ENCODE measurements around the gene FAM53B. TPM values are rescaled to one million over a fixed set of nuclear protein-coding genes. Genes with fewer than 3 reads are reported as not detected.

Gene FAM53B
- total RNA-seq, 2 donors from 2014 or later = 68.5 to 69.2 TPM

DNA sequence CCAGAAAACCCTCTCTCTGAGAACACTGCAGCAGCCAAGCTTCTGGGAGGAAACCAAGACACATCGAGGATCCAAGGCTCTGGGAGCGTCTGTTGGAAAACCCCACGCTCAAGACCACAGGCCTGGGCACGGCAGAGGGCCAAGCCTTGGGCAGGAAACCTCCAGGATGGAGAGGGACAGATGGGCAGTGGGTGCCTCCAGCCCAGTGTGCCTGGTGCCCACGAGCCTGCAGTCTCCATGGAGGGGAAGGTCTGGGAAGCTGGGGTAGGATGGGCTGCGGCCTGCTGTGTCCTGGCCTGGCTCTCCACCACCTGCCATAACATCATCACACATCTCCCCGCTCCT lies 96.1 kb downstream of the FAM53B start:
- no peaks in the 10 kb centered on the region for H3K36me3 Mint-ChIP-seq (ENCODE audit: low read depth)
- H3K27me3 Mint-ChIP-seq = no peaks in the 10 kb centered on the region
- H3K4me3 Mint-ChIP-seq = peak overlapping the region; percentile 81
- ATAC-seq (no peak), DNase-seq (no peak)
- peak overlapping the region; percentile 97 for H3K27ac Mint-ChIP-seq
- H3K9me3 ChIP-seq (ENCODE audit: control insufficient read depth, low read length, poor library complexity, severe bottlenecking) = no peaks in the 10 kb centered on the region
- H3K4me1 Mint-ChIP-seq = peaks cover 70% of the 10 kb centered on the region

DNA sequence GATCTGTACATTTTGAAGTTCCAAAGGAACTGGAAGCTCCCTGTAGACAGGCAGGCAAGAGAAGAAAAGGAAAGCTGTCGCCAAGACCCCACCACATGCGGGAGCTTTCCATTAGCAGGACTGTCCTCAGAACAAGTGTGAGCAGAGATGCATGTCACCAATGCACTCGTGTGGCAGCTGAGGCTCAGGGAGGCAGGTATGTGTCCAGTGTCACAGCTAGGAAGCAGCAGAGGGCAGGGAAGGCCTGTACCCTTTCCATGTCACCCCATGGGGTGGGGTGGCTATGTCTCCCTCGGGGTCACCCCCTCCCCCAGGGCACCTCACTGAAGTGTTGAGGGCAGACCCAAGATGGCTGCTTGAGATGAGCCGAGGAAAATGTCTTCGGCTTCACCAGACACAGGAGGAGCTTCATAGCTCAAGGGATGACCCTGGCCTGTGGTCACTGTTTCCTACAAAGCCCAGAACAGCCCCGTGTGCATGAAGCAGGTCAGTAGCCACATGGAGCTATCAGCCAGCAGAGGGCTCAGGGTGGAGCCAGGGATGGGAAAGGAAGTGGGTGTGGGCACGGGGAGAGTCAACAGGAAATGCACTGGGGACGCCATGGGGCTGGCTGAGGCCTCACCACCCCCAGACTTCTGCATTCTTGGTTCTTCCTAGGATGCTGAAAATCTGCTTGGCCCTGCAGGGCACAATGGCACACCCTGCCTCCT lies 96.6 kb downstream of the FAM53B start:
- peak; percentile 40 to 65 (median 44) for DNase-seq
- peak overlapping the region; percentile 97 for H3K27ac Mint-ChIP-seq
- no peaks in the 10 kb centered on the region for H3K27me3 Mint-ChIP-seq
- peak; percentile 73 for ATAC-seq
- H3K9me3 ChIP-seq (ENCODE audit: control insufficient read depth, low read length, poor library complexity, severe bottlenecking) = no peaks in the 10 kb centered on the region
- peak overlapping the region; percentile 81 for H3K4me3 Mint-ChIP-seq
- no peaks in the 10 kb centered on the region for H3K36me3 Mint-ChIP-seq (ENCODE audit: low read depth)
- H3K4me1 Mint-ChIP-seq = peaks cover 72% of the 10 kb centered on the region

DNA sequence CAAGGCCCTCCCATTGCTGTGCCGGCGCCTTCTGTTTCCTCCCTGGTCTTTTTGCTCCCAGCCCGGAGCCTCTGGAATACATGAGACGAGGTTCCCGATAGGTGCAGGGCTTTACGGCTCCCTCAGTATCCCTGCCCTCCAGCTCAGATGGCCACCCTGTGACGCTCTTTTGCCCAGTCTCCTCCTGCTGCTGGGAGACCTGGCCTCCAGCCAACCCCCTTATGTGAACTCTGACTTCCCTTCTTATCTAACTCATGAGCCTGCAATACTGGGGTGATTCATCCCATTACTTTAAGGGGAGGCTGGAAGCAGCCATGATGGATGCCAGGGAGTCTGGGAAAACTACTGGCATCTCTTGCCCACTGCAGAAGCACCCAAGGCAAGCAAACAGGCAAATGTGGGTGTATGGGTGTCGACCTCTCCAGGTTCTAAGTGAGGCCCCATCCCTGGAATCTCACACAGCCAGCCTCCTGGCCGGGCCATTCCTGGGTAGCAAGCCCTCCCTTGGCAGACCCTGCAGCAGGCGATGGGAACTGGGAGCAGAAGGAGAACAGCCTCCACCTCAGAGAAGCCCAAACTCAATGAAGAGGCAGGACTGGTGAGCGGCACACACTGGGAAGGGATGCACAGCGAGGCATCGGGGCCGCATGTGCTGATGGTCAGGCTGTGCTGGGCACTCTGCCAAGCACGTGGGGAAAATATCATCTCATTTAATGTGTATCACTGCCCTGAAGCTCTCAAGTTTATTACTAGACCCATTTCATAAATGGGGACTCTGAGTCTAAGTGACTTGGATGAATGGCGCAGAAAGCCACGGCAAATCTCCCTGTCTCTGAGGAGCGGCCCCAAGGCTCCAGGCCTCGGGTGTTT lies 97.5 kb downstream of the FAM53B start:
- Mint-ChIP-seq H3K27me3 (no peaks in the 10 kb centered on the region), H3K27ac (peak overlapping the region; percentile 97), H3K4me3 (peak overlapping the region; percentile 81), H3K36me3 (ENCODE audit: low read depth) (no peaks in the 10 kb centered on the region), H3K4me1 (peaks cover 65% of the 10 kb centered on the region)
- DNase-seq (no peak), ATAC-seq (no peak)
- H3K9me3 ChIP-seq (ENCODE audit: control insufficient read depth, low read length, poor library complexity, severe bottlenecking) = no peaks in the 10 kb centered on the region

DNA sequence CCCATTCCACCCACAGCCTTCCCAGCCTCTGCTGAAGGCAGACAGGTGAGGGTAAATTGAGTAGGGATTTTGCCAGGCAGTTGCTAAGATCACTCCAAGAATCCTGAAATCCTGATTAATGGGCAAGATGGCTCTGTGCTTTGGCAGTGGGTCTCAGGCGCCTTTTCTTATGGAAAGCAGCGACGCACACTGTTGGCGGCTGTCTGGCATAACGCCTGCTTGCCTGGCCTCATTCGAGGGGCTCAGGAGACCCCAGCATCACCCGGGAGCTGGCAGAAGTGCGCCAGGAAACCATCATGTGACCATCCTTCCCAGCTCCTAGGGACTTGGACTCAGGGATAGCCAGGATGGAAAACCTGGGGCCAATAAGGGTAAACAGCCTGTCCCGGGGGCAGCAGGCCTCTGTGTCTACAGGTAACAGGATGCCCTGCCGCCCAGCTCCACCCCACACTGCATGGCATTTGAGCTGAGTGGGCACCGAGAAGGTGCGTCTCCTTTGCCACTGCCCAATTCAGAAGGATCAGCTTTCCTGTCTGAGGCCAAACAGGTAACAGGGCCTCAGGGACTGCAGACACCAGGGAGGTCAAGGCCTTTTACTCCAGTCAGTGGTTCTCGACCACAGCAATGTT lies 98.6 kb downstream of the FAM53B start:
- ATAC-seq (no peak), DNase-seq (no peak)
- no peaks in the 10 kb centered on the region for H3K27me3 Mint-ChIP-seq
- H3K27ac Mint-ChIP-seq = peak overlapping the region; percentile 97
- H3K4me3 Mint-ChIP-seq = peak overlapping the region; percentile 59
- no peaks in the 10 kb centered on the region for H3K9me3 ChIP-seq (ENCODE audit: control insufficient read depth, low read length, poor library complexity, severe bottlenecking)
- peaks cover 67% of the 10 kb centered on the region for H3K4me1 Mint-ChIP-seq
- H3K36me3 Mint-ChIP-seq (ENCODE audit: low read depth) = no peaks in the 10 kb centered on the region

DNA sequence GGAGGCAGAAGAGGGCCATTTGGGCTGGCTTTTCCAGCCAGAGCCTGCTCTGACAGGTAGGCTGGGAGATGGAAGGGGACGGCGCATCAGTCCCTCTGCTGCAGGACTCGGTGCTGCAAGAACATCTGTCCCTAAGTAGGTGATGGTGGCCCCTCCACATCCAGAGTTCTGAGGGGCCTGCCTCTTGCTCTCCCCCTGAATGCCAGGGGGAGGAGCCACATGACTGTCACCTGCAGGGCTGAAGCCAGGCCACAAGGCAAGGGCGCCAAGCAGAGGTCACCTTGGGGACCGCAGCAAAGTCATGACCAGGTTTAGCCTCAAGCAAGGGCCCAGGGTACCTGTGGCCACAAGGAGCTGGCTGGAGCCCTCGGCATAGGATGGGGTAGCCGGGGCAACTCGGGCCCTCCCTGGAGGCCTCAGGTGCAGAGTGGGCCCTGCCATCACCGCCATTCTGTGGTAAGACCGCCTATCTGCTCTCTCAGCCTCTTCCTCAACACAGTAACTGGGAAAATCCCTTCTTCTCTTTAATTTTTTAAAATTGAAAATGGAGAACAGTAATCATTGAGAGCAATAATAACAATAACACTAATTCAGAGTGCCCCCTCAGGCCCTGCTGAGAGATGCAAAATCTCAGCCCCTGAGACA lies 99.3 kb downstream of the FAM53B start:
- ATAC-seq = no peak
- Mint-ChIP-seq H3K4me3 (no peak overlapping the region), H3K27ac (peak overlapping the region; percentile 97), H3K4me1 (peaks cover 66% of the 10 kb centered on the region), H3K36me3 (ENCODE audit: low read depth) (no peaks in the 10 kb centered on the region), H3K27me3 (no peaks in the 10 kb centered on the region)
- H3K9me3 ChIP-seq (ENCODE audit: control insufficient read depth, low read length, poor library complexity, severe bottlenecking) = no peaks in the 10 kb centered on the region
- DNase-seq = no peak

- Mint-ChIP-seq H3K27ac (peak overlapping the region; percentile 97), H3K27me3 (no peaks in the 10 kb centered on the region), H3K4me3 (no peak overlapping the region), H3K4me1 (peaks cover 65% of the 10 kb centered on the region), H3K36me3 (ENCODE audit: low read depth) (no peaks in the 10 kb centered on the region)
- DNase-seq (no peak), ATAC-seq (no peak)
- no peaks in the 10 kb centered on the region for H3K9me3 ChIP-seq (ENCODE audit: control insufficient read depth, low read length, poor library complexity, severe bottlenecking)
Observed at GRCh38 chr10:124644236-124644635, 99.9 kb downstream of the FAM53B start.

DNA sequence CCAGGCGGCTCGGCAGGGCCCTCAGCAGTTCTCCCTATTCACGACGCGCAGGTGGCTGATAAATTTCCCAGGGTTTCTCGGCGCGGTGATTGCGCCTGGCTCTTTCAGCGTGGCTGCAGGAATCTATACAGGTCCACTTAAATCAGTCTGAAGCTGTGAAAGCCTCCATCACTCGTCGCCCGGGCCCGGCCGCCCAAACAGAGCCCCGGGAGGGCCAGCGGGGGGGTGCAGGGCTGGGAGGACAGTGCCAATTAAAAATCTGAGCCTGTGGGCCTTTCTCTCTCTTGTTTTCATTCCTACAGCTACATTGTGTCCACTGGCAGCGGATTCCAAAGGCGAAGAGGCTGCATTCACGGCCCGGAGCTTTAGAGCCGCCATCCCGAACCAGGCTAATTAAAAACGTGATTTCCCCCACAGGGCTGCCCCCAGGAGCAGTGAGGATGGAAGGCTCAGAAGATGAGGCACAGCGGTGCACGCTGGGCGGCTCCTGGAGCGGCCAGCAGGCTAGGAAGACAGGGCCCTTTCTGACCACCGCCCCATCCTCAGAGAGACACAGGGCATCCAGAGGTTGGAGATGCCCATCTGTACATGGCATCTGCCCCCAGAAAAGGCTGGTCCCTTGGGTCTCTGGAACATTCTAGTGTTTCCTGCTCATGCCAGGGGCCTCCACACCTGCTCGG lies 100.7 kb downstream of the FAM53B start:
- no peak for ATAC-seq
- no peaks in the 10 kb centered on the region for H3K27me3 Mint-ChIP-seq
- peak overlapping the region; percentile 61 for H3K4me3 Mint-ChIP-seq
- DNase-seq = no peak
- H3K36me3 Mint-ChIP-seq (ENCODE audit: low read depth) = no peaks in the 10 kb centered on the region
- H3K9me3 ChIP-seq (ENCODE audit: control insufficient read depth, low read length, poor library complexity, severe bottlenecking) = no peaks in the 10 kb centered on the region
- H3K27ac Mint-ChIP-seq = peak overlapping the region; percentile 97
- peaks cover 57% of the 10 kb centered on the region for H3K4me1 Mint-ChIP-seq

DNA sequence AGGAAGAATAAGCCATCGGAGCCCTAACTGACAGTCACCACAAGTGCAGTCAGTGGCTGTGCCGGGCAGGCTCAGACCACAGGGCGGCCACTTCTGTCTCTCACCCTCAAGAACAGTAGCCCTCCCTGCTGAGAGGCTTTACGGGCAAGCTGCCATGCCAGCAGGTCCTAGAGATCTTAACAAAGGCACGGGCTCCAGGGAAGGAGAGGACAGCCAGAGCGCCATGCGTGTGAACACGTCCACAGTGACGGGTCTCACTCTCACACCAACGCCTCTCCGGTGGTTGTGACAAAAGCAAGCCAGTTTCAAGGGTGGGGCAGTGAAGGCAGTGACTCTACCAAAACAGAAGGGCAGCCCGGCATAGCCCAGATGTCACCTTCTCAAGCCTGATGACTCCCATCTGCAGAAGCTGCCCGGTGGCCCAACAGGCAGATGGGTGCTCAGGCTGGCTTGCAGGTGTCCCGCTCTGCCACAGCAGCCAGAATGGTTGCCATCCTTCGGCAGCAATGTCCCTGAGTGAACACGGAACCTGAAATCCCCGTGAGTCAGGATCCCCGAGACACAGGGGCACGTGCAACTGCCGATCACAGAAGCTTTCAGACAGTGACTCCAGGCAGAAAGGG lies 102.0 kb downstream of the FAM53B start:
- Mint-ChIP-seq H3K27ac (peak overlapping the region; percentile 97), H3K4me3 (peak overlapping the region; percentile 83), H3K27me3 (no peaks in the 10 kb centered on the region), H3K36me3 (ENCODE audit: low read depth) (no peaks in the 10 kb centered on the region), H3K4me1 (peaks cover 56% of the 10 kb centered on the region)
- ATAC-seq = no peak
- H3K9me3 ChIP-seq (ENCODE audit: control insufficient read depth, low read length, poor library complexity, severe bottlenecking) = no peaks in the 10 kb centered on the region
- no peak for DNase-seq

- Mint-ChIP-seq H3K36me3 (ENCODE audit: low read depth) (no peaks in the 10 kb centered on the region), H3K27me3 (no peaks in the 10 kb centered on the region), H3K27ac (peak overlapping the region; percentile 97), H3K4me1 (peaks cover 56% of the 10 kb centered on the region), H3K4me3 (peak overlapping the region; percentile 83)
- no peak for DNase-seq
- no peaks in the 10 kb centered on the region for H3K9me3 ChIP-seq (ENCODE audit: control insufficient read depth, low read length, poor library complexity, severe bottlenecking)
- peak; percentile 75 for ATAC-seq
Observed at GRCh38 chr10:124641282-124642087, 102.7 kb downstream of the FAM53B start.

DNA sequence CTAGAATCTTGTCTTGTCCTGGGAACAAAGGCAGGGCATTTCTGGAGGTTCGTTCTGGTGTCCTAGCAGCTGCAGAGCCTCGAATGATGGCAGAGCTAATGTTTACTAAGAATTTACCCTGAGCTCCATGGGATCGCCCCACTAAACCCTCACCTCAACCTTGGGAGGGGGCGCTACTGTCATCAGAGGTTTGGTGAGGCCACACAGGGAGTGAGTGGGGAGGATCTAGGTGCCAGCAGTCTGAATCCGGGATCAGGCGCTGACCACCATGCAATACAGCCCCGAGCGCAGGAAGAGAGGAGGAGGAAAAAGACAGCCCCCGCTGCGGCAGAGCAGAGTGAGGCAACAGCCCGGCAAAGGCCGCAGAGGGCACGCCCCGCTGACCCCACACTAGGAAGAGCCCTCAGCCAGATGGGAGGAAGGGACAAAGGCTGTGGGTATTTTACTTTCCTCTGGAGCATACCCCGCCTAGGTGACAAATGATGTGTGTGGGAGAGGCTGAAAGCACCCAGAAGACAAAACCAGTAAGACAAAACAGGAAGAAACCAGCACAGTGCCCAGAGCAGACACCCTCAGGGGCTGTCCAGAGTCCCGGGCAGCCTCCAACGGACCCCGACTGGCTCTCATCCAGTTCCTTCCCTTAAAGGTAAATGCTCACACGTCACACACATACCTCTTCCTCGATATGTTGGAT lies 103.5 kb downstream of the FAM53B start:
- peak overlapping the region; percentile 83 for H3K4me3 Mint-ChIP-seq

DNA sequence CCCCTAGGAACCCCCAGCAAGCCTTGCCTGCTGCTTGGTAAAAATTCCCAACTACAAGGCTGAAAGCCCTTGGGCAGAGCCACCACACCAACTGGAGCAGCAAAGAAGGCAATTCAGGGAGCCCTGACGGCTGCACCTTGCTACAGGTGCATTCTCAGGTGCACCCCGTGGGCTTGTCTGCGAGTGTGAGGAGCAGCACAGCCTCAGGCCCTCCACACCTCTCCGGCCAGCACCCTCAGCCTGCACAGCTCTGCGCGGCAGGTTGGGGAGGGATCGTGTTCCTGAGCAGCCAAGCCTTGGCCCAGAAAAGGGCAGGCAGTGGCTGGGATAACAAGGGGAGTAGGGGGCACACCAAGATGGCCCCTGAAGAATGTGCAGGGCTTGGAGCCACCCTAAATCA lies 104.1 kb downstream of the FAM53B start:
- Mint-ChIP-seq H3K4me1 (peaks cover 56% of the 10 kb centered on the region), H3K4me3 (peak overlapping the region; percentile 83)

More for the DNA sequence above, 103.5 kb downstream of the FAM53B start:
- Mint-ChIP-seq H3K4me1 (peaks cover 58% of the 10 kb centered on the region), H3K27me3 (no peaks in the 10 kb centered on the region), H3K27ac (peak overlapping the region; percentile 97), H3K36me3 (ENCODE audit: low read depth) (no peaks in the 10 kb centered on the region)
- peak; percentile 43 for ATAC-seq
- DNase-seq = no peak
- H3K9me3 ChIP-seq (ENCODE audit: control insufficient read depth, low read length, poor library complexity, severe bottlenecking) = no peaks in the 10 kb centered on the region

More for the DNA sequence above, 104.1 kb downstream of the FAM53B start:
- H3K9me3 ChIP-seq (ENCODE audit: control insufficient read depth, low read length, poor library complexity, severe bottlenecking) = no peaks in the 10 kb centered on the region
- H3K27ac Mint-ChIP-seq = peak overlapping the region; percentile 97
- no peaks in the 10 kb centered on the region for H3K36me3 Mint-ChIP-seq (ENCODE audit: low read depth)
- ATAC-seq (no peak), DNase-seq (no peak)
- H3K27me3 Mint-ChIP-seq = no peaks in the 10 kb centered on the region
